Fibroblast of skin of back (primary cell): ENCODE measurements around the gene SBNO2.
"Not testable (repeated sequence)": the region's sequence is repeated elsewhere in the genome, so short reads cannot be mapped to it uniquely, and the experiment has no call there.

Source experiments
- DNase-seq: peaks from one replicate; pipeline ENCODE4 v3.0.0-alpha.2; 2013

The SBNO2 gene

GRCh38 chr19:1206150-1206863, 32.2 kb upstream of the SBNO2 start:
- no peak for DNase-seq

- DNase-seq: peak; percentile 98
These were observed 31.3 kb upstream of the SBNO2 start, which contains the start of gene STK11 for GRCh38 chr19:1205114-1206099. STK11 (plus strand) TSS chr19:1205778; CDS start chr19:1206914, 1,136 bp downstream.

GRCh38 chr19:1200614-1201013, 26.5 kb upstream of the SBNO2 start:
- DNase-seq: not testable (repeated sequence)

- no peak for DNase-seq
These were observed 25.5 kb upstream of the SBNO2 start for GRCh38 chr19:1199531-1199930.

- no peak for DNase-seq
These were observed 15.4 kb upstream of the SBNO2 start for GRCh38 chr19:1189419-1189818.

GRCh38 chr19:1183543-1184172, 9.6 kb upstream of the SBNO2 start:
- no peak for DNase-seq

- no peak for DNase-seq
These were observed 8.7 kb upstream of the SBNO2 start for GRCh38 chr19:1182727-1183126.

GRCh38 chr19:1182068-1182467, 8.0 kb upstream of the SBNO2 start:
- no peak for DNase-seq

GRCh38 chr19:1181606-1182005, 7.5 kb upstream of the SBNO2 start:
- DNase-seq: no peak

GRCh38 chr19:1177322-1178114, 3.5 kb upstream of the SBNO2 start:
- peak; percentile 98 for DNase-seq

GRCh38 chr19:1173159-1173844, 766 bp downstream of the SBNO2 start:
- DNase-seq: peak; percentile 22

GRCh38 chr19:1172353-1173158, 1.5 kb downstream of the SBNO2 start:
- DNase-seq: peak; percentile 78

- no peak for DNase-seq
These were observed 2.2 kb downstream of the SBNO2 start for GRCh38 chr19:1171755-1172352.

GRCh38 chr19:1170938-1171754, 2.9 kb downstream of the SBNO2 start:
- no peak for DNase-seq

- no peak for DNase-seq
These were observed 3.9 kb downstream of the SBNO2 start for GRCh38 chr19:1169921-1170885.

- no peak for DNase-seq
These were observed 4.7 kb downstream of the SBNO2 start for GRCh38 chr19:1169411-1169791.

GRCh38 chr19:1168572-1169410, 5.3 kb downstream of the SBNO2 start:
- peak; percentile 69 for DNase-seq
